ENCODE measurements around the gene NAV3. TPM values are rescaled to one million over a fixed set of nuclear protein-coding genes. Genes with fewer than 3 reads are reported as not detected.

Gene NAV3
- polyA plus RNA-seq, 1 of the 3 experiments (the other 2 are of a cell fraction), result 10.5 TPM

DNA sequence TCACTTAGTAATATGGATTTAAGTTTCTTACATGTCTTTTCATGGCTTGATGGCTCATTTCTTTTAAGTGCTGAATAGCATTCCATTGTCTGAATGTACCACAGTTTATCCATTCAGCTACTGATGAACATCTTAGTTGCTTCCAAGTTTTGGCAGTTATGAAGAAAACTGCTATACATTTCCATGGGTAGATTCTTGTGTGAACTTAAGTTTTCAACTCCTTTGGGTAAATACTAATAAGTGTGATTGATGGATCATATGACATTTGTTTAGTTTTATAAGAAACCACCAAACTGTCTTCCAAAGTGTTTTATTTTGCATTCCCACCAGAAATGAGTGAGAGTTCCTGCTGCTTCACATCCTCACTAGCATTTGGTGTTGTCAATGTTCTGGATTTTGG, 119.2 kb downstream of the NAV3 start (continued):
- TF ChIP-seq, protein P1, sequence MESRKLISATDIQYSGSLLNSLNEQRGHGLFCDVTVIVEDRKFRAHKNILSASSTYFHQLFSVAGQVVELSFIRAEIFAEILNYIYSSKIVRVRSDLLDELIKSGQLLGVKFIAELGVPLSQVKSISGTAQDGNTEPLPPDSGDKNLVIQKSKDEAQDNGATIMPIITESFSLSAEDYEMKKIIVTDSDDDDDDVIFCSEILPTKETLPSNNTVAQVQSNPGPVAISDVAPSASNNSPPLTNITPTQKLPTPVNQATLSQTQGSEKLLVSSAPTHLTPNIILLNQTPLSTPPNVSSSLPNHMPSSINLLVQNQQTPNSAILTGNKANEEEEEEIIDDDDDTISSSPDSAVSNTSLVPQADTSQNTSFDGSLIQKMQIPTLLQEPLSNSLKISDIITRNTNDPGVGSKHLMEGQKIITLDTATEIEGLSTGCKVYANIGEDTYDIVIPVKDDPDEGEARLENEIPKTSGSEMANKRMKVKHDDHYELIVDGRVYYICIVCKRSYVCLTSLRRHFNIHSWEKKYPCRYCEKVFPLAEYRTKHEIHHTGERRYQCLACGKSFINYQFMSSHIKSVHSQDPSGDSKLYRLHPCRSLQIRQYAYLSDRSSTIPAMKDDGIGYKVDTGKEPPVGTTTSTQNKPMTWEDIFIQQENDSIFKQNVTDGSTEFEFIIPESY (IDR thresholded peaks at IDR 0.05; ENCODE audit: borderline replicate concordance, low read depth), result no peak
- TF ChIP-seq RCOR1 (IDR thresholded peaks at IDR 0.05; ENCODE audit: low read length) (no peak), GATA2 (CRISPR knock-in tag; IDR thresholded peaks at IDR 0.05) (no peak), FOXM1 (IDR thresholded peaks at IDR 0.05; ENCODE audit: low read depth) (no peak), TEAD4 (IDR thresholded peaks at IDR 0.05; ENCODE audit: borderline replicate concordance, insufficient read depth) (no peak), RFX5 (IDR thresholded peaks at IDR 0.05; ENCODE audit: low read length) (no peak), TCF12 (IDR thresholded peaks at IDR 0.05) (no peak), ELF1 (IDR thresholded peaks at IDR 0.05) (no peak), NRF1 (IDR thresholded peaks at IDR 0.05; ENCODE audit: low read depth, low read length) (no peak)
- TF ChIP-seq, protein P2, sequence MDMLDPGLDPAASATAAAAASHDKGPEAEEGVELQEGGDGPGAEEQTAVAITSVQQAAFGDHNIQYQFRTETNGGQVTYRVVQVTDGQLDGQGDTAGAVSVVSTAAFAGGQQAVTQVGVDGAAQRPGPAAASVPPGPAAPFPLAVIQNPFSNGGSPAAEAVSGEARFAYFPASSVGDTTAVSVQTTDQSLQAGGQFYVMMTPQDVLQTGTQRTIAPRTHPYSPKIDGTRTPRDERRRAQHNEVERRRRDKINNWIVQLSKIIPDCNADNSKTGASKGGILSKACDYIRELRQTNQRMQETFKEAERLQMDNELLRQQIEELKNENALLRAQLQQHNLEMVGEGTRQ (IDR thresholded peaks at IDR 0.05; ENCODE audit: borderline replicate concordance, low read depth, low read length), result no peak
- TF ChIP-seq, protein P3, sequence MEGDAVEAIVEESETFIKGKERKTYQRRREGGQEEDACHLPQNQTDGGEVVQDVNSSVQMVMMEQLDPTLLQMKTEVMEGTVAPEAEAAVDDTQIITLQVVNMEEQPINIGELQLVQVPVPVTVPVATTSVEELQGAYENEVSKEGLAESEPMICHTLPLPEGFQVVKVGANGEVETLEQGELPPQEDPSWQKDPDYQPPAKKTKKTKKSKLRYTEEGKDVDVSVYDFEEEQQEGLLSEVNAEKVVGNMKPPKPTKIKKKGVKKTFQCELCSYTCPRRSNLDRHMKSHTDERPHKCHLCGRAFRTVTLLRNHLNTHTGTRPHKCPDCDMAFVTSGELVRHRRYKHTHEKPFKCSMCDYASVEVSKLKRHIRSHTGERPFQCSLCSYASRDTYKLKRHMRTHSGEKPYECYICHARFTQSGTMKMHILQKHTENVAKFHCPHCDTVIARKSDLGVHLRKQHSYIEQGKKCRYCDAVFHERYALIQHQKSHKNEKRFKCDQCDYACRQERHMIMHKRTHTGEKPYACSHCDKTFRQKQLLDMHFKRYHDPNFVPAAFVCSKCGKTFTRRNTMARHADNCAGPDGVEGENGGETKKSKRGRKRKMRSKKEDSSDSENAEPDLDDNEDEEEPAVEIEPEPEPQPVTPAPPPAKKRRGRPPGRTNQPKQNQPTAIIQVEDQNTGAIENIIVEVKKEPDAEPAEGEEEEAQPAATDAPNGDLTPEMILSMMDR (IDR thresholded peaks at IDR 0.05), result no peak

DNA sequence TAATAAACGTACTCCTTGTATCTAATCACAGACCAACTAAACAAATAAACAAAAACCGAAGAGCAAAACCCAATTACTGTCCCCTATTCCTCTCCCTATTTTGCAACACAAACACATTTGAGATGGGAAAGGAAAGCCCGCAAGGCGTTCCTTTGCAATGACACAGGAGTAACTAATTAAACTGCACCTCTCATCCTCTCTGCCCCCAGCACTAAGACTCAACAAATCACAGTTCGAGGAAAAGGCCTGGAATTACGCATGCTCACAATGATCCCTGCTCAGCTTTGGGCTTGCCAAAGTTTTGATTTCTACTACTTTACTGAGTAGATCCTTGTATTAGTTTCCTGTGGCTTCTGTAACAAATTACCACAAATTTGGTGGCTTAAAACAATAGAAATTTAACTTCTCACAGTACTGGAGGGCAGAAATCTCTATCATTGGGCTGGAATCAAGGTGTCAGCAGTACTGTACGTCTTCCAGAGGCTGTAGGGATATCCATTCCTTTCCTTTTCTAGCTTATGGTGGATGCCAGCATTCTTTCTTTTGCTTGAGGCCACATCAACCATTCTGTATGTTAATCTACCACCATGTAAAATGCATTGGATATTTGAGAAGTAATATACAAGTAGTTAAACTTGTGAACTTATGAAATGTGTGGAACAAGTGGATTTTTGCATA, 123.0 kb downstream of the NAV3 start:
- CTCF ChIA-PET, result interaction anchor here (1.0 to 2.1 kb wide), 2 partner anchors 17 to 28 kb away, joined by 3 to 6 read pairs; no protein-coding TSS in a partner anchor
- DNase-seq, result no peak
- H2AFZ ChIP-seq (ENCODE audit: low read depth), result no peak overlapping the region
- no peaks in the 10 kb centered on the region for H3K9me3 ChIP-seq
- POLR2A ChIA-PET, result no interaction called here
- peak overlapping the region in 1 of 2 experiments; percentile 16; a peak in 1 of 4 replicates for H3K27ac ChIP-seq (ENCODE audit: low read depth in 2 of 2, low read length in 1 of 2)
- H3K4me3 ChIP-seq (ENCODE audit: low read depth in 2 of 2, low read length in 1 of 2), result no peak overlapping the region
- H4K20me1 ChIP-seq (ENCODE audit: insufficient read depth), result no peaks in the 10 kb centered on the region
- H3K9me2 ChIP-seq, result no peaks in the 10 kb centered on the region
- no peaks in the 10 kb centered on the region for H3K4me1 ChIP-seq (ENCODE audit: control insufficient read depth in 1 of 2, insufficient read depth in 2 of 2, low read depth in 1 of 2, low read length in 1 of 2)
- WGBS (ENCODE audit: low lambda C conversion rate), result 53% methylated on average over 7 of the region's 7 CpGs
- no peak overlapping the region for H3K9ac ChIP-seq
- peaks cover 68% of the 10 kb centered on the region for H3K79me2 ChIP-seq (ENCODE audit: insufficient read depth)
- H3K36me3 ChIP-seq (replicated peaks in 1 of 2; ENCODE audit: control insufficient read depth in 1 of 2, insufficient read depth in 2 of 2, low read length in 1 of 2), result peaks cover 0 to 17% of the 10 kb centered on the region in 2 experiments
- H3F3A ChIP-seq (replicated peaks; ENCODE audit: insufficient read depth), result no peaks in the 10 kb centered on the region
- no peaks in the 10 kb centered on the region for H3K27me3 ChIP-seq (ENCODE audit: insufficient read depth)
- H3K4me2 ChIP-seq, result no peak overlapping the region
- TF ChIP-seq SIN3A (IDR thresholded peaks at IDR 0.05; ENCODE audit: borderline replicate concordance, low read depth, low read length) (no peak), RXRA (IDR thresholded peaks at IDR 0.05; ENCODE audit: borderline replicate concordance, low read depth) (no peak), MEF2A (IDR thresholded peaks at IDR 0.05; ENCODE audit: borderline replicate concordance, low read depth) (no peak), FOSL2 (IDR thresholded peaks at IDR 0.05; ENCODE audit: borderline replicate concordance, low read depth) (no peak), GABPA (IDR thresholded peaks at IDR 0.05; ENCODE audit: low read depth) (no peak), CHD2 (IDR thresholded peaks at IDR 0.05; ENCODE audit: low read length, partially characterized antibody) (no peak), FOXM1 (IDR thresholded peaks at IDR 0.05; ENCODE audit: low read depth) (no peak)
- TF ChIP-seq, protein P3 (IDR thresholded peaks at IDR 0.05), result no peak
- TF ChIP-seq, protein P2 (IDR thresholded peaks at IDR 0.05; ENCODE audit: borderline replicate concordance, low read depth, low read length), result no peak
- TF ChIP-seq, protein P4, sequence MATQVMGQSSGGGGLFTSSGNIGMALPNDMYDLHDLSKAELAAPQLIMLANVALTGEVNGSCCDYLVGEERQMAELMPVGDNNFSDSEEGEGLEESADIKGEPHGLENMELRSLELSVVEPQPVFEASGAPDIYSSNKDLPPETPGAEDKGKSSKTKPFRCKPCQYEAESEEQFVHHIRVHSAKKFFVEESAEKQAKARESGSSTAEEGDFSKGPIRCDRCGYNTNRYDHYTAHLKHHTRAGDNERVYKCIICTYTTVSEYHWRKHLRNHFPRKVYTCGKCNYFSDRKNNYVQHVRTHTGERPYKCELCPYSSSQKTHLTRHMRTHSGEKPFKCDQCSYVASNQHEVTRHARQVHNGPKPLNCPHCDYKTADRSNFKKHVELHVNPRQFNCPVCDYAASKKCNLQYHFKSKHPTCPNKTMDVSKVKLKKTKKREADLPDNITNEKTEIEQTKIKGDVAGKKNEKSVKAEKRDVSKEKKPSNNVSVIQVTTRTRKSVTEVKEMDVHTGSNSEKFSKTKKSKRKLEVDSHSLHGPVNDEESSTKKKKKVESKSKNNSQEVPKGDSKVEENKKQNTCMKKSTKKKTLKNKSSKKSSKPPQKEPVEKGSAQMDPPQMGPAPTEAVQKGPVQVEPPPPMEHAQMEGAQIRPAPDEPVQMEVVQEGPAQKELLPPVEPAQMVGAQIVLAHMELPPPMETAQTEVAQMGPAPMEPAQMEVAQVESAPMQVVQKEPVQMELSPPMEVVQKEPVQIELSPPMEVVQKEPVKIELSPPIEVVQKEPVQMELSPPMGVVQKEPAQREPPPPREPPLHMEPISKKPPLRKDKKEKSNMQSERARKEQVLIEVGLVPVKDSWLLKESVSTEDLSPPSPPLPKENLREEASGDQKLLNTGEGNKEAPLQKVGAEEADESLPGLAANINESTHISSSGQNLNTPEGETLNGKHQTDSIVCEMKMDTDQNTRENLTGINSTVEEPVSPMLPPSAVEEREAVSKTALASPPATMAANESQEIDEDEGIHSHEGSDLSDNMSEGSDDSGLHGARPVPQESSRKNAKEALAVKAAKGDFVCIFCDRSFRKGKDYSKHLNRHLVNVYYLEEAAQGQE (IDR thresholded peaks at IDR 0.05; ENCODE audit: low read depth, low read length), result no peak
